Skin epidermis (tissue), 12 donors: Measurements from ENCODE around the gene ISLR.

Source experiments
- H3K27ac ChIP-seq, 21 experiments: fragments of 200-600 bp; sonication (generic) in 11 of 21; one replicate each; pipeline ENCODE4 v1.5.0; 2020; ENCODE audit warnings: mild to moderate bottlenecking in 3 of 21, inconsistent platforms in 2 of 21, moderate library complexity in 2 of 21
- H3K4me3 ChIP-seq, 7 experiments: fragments of 200-600 bp; sonication (generic) in 2 of 7; one replicate each; pipeline ENCODE4 v1.5.0; 2020; ENCODE audit warnings: inconsistent platforms in 2 of 7, mild to moderate bottlenecking in 2 of 7, moderate library complexity in 1 of 7

Gene ISLR

GRCh38 chr15:74173380-74174218, at the start of gene ISLR:
ISLR (plus strand) TSS chr15:74173710; CDS start chr15:74174859, 1,149 bp downstream.
- peak within 1 kb of the TSS in 20 of 21 experiments; percentile 14 to 84 (median 70) for H3K27ac ChIP-seq
- peak within 1 kb of the TSS in 5 of 7 experiments; percentile 6 to 33 (median 24) for H3K4me3 ChIP-seq

- H3K27ac ChIP-seq, result no peak overlapping the region
- H3K4me3 ChIP-seq, result no peak overlapping the region
These were observed 49.3 kb upstream of the ISLR start for GRCh38 chr15:74124196-74124595.

- no peak overlapping the region for H3K27ac ChIP-seq
- no peak overlapping the region for H3K4me3 ChIP-seq
These were observed 48.8 kb upstream of the ISLR start for GRCh38 chr15:74124759-74125158.

DNA sequence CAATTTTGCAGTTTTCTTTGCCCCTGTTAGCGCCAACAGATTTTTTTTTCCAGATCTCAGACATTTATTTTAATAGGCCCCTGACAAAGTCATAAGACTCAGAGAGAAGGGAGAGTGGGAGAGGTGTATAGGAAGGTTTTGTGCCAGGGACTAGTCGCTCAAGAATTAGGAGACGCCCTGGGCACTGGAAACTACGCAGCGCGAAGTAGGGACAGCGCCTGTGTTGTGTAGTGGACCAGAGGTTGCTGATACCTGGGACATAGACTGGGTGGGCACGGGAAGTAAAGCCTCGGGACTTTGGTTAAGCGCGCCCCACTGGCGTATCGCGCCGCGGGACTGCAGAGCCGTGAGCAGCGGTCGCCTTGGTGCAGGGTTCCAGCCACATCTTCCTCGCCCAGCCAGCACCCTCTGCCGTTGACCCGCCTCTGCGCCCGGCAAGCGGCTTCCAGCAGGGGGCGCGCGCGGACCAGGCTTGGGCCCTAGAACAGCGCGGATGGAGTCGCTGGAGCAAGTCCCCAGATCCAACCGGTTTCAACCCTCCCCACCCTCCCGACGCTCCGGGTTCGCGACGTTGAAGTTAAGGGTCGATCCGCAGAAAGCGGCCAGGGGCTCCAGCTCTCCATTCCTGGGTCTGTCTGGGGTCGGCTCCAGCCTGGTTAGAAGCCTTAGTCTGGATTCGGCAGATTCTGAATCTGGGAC, 46.1 kb upstream of the ISLR start:
- Histone ChIP-seq H3K4me3 (peak overlapping the region in 6 of 7 experiments; percentile 10 to 27 (median 20)), H3K27ac (no peak overlapping the region)

GRCh38 chr15:74127954-74128784, 45.3 kb upstream of the ISLR start:
- Histone ChIP-seq H3K27ac (no peak overlapping the region), H3K4me3 (peak overlapping the region in 6 of 7 experiments; percentile 10 to 27 (median 20))

GRCh38 chr15:74128785-74129585, 44.5 kb upstream of the ISLR start:
- H3K4me3 ChIP-seq, result no peak overlapping the region

DNA sequence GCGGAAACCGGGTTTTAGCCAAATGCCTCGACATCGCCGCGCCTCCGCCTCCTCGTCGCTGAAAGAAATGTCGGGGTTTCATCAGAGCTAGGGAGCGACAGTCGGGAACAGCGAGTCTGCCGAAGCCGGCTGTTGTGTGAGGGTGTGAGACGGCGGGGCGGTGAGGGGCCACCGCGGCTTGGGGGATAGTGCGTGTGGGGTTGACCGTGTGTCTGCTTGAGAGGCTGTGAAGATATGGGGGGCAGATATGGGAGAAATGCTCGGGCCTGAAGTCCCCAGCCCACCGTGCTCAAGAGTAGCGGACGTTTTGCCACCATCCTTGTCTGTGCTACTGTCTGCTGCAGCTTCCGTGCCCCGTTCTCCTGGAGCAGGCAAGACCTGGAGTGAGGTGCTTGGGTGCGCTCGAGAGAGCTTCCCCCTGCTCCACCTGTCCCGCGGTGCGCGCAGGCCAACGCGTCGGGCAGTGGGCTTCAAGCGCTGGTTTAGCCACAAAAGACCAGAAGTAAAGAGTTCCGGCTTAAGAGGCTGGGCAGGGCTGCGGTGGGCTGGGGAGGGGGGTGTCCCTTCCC, 43.8 kb upstream of the ISLR start:
- Histone ChIP-seq H3K4me3 (peak overlapping the region in 1 of 7 experiments; percentile 2), H3K27ac (no peak overlapping the region)

More at GRCh38 chr15:74128785-74129585, 44.5 kb upstream of the ISLR start:
- no peak overlapping the region for H3K27ac ChIP-seq

DNA sequence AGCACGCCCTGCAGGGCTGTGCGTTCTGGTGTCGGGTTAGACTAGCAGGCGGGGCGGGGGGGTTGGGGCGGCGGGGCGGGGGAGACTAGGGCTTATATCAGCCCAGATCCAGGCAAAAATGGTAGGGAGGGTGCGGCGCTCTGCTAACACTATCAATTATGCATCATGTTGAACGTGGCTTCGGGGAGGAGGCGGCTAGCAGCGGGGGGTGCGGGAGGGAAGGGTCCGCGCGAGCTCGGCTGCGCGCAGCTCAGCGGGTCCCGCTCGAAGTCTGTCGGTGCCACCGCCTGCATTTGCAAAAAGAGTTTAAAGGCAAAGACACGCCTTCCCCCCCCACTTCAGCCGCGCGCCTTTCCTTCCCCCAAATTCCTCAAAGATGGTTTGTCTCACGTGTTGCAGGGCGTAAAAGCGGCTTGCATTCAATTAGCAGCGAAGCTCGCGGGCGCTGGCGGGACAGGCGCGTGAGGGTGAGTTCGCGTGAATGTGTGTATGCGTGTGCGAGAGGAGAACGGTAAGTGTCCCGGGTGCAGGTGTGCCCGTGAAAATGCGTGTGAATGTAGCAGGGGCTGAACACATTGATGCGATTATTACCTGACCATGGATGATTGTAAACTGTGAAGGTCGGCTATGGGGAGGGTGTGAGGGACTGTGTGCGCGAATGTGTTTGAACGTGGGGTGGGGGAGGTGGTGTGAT, 43.2 kb upstream of the ISLR start, which contains the start of gene ISLR2:
Gene ISLR2 (plus strand): TSS at position 432 of the 694 bp plus-strand sequence. CDS start 2,169 bp downstream, outside the sequence.
- Histone ChIP-seq H3K27ac (no peak within 1 kb of the TSS), H3K4me3 (peak within 1 kb of the TSS in 1 of 7 experiments; percentile 2)

- Histone ChIP-seq H3K4me3 (no peak overlapping the region), H3K27ac (no peak overlapping the region)
These were observed 42.5 kb upstream of the ISLR start for GRCh38 chr15:74130849-74131627.

DNA sequence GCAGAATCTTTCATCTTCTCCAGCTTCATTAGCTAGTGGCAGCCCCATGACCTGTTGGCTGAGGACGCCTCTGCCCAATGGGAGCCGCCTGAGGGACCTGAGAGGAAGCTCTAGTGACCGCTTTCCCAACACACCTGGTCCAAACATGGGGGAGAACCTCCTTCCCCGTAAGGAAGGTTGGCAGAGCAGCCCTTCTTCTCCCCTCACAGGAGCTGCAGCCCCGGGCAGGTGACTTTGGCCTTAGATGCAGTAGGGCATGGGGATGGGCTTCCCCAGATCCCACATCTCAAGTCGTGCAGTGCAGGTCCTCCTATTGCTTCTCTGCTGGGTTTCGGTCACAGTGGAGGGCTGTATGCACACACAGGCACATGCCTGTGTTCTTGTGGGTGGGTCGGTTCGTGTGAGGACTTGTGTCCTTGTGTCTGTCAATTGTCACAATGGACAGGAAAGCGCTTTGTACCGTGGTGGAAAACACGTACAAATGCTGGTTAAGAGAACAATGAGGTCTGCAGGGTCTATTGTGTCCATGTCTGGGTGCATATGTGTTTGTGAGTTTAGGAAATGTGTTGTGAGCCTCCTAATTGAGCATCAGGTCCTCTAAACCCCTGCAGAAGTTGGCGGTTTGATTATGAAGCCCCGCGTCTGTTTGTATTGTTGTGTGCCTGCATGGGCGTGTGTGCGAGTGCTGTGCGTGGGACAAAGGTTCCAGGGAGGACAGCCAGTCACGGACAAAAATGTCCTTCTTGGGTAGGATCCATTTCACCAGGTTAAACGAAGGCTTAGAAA, 41.7 kb upstream of the ISLR start:
- no peak overlapping the region for H3K27ac ChIP-seq
- no peak overlapping the region for H3K4me3 ChIP-seq

DNA sequence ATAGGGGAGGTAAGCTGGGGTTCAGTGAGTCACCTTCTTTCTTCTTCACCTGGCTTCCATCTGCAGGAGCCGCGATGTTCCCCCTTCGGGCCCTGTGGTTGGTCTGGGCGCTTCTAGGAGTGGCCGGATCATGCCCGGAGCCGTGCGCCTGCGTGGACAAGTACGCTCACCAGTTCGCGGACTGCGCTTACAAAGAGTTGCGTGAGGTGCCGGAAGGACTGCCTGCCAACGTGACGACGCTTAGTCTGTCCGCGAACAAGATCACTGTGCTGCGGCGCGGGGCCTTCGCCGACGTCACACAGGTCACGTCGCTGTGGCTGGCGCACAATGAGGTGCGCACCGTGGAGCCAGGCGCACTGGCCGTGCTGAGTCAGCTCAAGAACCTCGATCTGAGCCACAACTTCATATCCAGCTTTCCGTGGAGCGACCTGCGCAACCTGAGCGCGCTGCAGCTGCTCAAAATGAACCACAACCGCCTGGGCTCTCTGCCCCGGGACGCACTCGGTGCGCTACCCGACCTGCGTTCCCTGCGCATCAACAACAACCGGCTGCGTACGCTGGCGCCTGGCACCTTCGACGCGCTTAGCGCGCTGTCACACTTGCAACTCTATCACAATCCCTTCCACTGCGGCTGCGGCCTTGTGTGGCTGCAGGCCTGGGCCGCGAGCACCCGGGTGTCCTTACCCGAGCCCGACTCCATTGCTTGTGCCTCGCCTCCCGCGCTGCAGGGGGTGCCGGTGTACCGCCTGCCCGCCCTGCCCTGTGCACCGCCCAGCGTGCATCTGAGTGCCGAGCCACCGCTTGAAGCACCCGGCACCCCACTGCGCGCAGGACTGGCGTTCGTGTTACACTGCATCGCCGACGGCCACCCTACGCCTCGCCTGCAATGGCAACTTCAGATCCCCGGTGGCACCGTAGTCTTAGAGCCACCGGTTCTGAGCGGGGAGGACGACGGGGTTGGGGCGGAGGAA, 40.5 kb upstream of the ISLR start:
- Histone ChIP-seq H3K27ac (no peak overlapping the region), H3K4me3 (no peak overlapping the region)

- H3K4me3 ChIP-seq, result no peak overlapping the region
- H3K27ac ChIP-seq, result no peak overlapping the region
These were observed 39.7 kb upstream of the ISLR start for GRCh38 chr15:74133694-74134386.

DNA sequence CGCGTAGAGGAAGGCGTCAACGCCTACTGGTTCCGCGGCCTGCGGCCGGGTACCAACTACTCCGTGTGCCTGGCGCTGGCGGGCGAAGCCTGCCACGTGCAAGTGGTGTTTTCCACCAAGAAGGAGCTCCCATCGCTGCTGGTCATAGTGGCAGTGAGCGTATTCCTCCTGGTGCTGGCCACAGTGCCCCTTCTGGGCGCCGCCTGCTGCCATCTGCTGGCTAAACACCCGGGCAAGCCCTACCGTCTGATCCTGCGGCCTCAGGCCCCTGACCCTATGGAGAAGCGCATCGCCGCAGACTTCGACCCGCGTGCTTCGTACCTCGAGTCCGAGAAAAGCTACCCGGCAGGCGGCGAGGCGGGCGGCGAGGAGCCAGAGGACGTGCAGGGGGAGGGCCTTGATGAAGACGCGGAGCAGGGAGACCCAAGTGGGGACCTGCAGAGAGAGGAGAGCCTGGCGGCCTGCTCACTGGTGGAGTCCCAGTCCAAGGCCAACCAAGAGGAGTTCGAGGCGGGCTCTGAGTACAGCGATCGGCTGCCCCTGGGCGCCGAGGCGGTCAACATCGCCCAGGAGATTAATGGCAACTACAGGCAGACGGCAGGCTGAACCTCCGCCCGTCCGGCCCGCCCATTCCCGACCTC, 39.0 kb upstream of the ISLR start:
- no peak overlapping the region for H3K27ac ChIP-seq

DNA sequence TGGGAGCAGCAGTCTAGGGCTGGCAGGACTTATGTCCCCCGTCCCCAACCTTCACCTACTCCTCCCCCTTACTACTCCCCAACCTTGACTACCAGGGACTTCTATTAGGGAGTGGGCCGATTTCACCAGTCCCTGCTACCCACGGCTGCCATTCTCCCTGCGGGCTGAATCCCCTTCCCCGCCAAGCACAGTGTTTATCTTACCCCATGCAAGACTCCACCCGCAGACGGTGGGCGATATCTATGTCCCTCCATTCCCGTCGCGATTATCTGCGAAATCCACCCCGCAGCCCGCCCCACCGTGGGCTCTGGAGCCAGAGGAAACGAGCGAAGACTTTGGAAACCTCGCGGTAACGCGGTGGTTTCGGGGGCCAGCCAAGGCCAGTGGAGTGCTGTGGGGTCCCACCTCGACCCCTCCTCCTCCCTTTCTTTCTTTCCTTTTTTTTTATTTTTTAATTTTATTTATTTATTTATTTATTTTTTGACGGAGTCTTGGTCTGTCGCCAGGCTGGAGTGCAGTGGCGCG, 38.4 kb upstream of the ISLR start:
- H3K27ac ChIP-seq, result no peak overlapping the region
- peak overlapping the region in 1 of 7 experiments; percentile 24 for H3K4me3 ChIP-seq

More for the DNA sequence above, 39.0 kb upstream of the ISLR start:
- no peak overlapping the region for H3K4me3 ChIP-seq
